Prostate gland (tissue), 2 donors: ENCODE data around the gene ADAM8. TPM values are rescaled to one million over a fixed set of nuclear protein-coding genes. Genes with fewer than 3 reads are reported as not detected.
"Not testable (repeated sequence)": the region's sequence is repeated elsewhere in the genome, so short reads cannot be mapped to it uniquely, and the experiment has no call there.

Source experiments
- DNase-seq: peaks from one replicate; pipeline ENCODE4 v3.0.0-alpha.2; 2019; ENCODE audit warnings: low spot score
- H3K27ac ChIP-seq, 2 donors: fragments of 200-600 bp; sonication (generic); 2 replicates each; pipeline ENCODE4 v1.5.1; 2017 to 2019
- H3K27me3 ChIP-seq: fragments of 200-600 bp; sonication (generic); replicated peaks from 2 replicates; pipeline ENCODE4 v1.5.1; 2019; ENCODE audit not compliant: insufficient read depth
- H3K36me3 ChIP-seq, 2 donors: fragments of 200-600 bp; sonication (generic); 1 replicate in 1 of 2; 2 replicates in 1 of 2; pipeline versions ENCODE4 v1.5.1 to v1.8.1; 2017 to 2019
- H3K4me1 ChIP-seq: fragments of 200-600 bp; sonication (generic); replicated peaks from 2 replicates; pipeline ENCODE4 v1.5.1; 2019
- H3K4me3 ChIP-seq, 2 donors: fragments of 200-600 bp; sonication (generic); 2 replicates each; pipeline ENCODE4 v1.5.1; 2017 to 2019
- H3K9me3 ChIP-seq: fragments of 200-600 bp; sonication (generic); 2 replicates; pipeline ENCODE4 v1.5.1; 2017
- POLR2A ChIP-seq: fragments of 450-650 bp; IDR thresholded peaks from one replicate; pipeline ENCODE4 v1.6.1; 2016; ENCODE audit warnings: antibody characterized with exemption, mild to moderate bottlenecking
- POLR2AphosphoS5 ChIP-seq: sonication (generic); formaldehyde crosslinking; IDR thresholded peaks from one replicate; pipeline ENCODE4 v1.6.1; 2017; ENCODE audit warnings: antibody characterized with exemption
- WGBS: methylation state at CpG from one replicate; pipeline ENCODE4 v1.1.5; 2018; 5-methylcytosine and 5-hydroxymethylcytosine counted together
- intact Hi-C: fragments of 100-400 bp; cut with DNase I; formaldehyde crosslinking; loops from one replicate; pipeline ENCODE4 v1.14.2; 2022
- total RNA-seq, 2 donors: library from RNA; depleted of rRNA; stranded (reverse); fragments of >200 nt; gene quantifications; one replicate each; pipeline ENCODE4 v1.1.0, GENCODE V29; 2016
- TF ChIP-seq, protein P1 (sequence below), 4 experiments: fragments of 200-600 bp in 2 of 4; fragments of 450-650 bp in 2 of 4; sonication (generic) in 2 of 4; IDR thresholded peaks; 1 replicate in 3 of 4; 2 replicates in 1 of 4; pipeline ENCODE4 v1.5.1; 2016 to 2019; ENCODE audit warnings: antibody characterized with exemption in 4 of 4, mild to moderate bottlenecking in 2 of 4, moderate library complexity in 2 of 4

Gene ADAM8
- total RNA-seq, 2 donors from 2014 or later, result 7.2 to 7.4 TPM

DNA sequence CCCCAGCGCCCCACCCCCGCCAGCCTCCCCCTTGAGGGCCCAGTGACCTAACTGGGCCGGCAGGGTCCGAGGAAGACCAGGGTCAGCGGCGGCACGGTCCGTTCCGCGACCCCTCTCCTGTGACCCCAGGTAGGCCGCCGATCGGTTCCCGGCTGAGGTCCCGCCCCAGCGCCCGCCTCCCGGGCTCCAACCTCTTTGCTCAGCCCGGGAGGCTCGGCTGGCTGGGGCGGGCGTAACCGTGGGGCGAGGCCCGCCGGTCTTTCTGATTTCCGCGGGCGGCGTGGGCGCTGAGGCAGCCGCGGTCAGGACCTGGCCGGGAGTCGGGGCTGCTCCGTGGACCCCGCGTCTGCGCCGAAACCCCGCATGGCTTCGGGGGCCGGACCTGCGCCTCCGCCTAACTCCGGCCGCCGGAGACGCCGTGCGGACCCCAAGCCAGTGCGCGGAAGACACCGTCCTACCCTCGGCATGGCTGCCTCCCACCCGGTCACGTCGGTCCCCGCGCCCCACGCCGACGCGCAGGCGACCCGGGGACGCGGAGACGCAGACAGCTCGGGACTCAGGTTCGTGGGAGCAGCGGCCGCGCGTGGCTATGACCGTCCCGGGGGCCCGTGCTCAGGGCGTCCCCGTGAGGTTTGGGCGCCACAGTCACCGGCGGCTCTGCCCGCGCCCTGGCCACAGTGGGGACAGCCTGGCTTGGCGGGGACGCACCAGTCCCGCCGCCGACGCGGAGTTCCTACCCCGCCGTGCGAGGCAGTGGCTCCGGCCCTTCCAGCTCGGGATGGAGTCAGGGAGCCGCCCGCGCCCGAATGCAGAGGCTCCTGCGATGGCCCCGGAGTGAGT is 40.0 kb downstream of the ADAM8 start:
- WGBS, result 0% methylated on average over 20 of the region's 103 CpGs
- H3K9me3 ChIP-seq, result no peaks in the 10 kb centered on the region
- peaks cover 10% of the 10 kb centered on the region for H3K4me1 ChIP-seq
- intact Hi-C loops, result no loop called here
- H3K27me3 ChIP-seq, result peaks cover 53% of the 10 kb centered on the region
- no peak for DNase-seq
- no peak for TF ChIP-seq POLR2A
- no peak for TF ChIP-seq POLR2AphosphoS5
- TF ChIP-seq, protein P1, sequence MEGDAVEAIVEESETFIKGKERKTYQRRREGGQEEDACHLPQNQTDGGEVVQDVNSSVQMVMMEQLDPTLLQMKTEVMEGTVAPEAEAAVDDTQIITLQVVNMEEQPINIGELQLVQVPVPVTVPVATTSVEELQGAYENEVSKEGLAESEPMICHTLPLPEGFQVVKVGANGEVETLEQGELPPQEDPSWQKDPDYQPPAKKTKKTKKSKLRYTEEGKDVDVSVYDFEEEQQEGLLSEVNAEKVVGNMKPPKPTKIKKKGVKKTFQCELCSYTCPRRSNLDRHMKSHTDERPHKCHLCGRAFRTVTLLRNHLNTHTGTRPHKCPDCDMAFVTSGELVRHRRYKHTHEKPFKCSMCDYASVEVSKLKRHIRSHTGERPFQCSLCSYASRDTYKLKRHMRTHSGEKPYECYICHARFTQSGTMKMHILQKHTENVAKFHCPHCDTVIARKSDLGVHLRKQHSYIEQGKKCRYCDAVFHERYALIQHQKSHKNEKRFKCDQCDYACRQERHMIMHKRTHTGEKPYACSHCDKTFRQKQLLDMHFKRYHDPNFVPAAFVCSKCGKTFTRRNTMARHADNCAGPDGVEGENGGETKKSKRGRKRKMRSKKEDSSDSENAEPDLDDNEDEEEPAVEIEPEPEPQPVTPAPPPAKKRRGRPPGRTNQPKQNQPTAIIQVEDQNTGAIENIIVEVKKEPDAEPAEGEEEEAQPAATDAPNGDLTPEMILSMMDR (IDR thresholded peaks at IDR 0.05), result no peak
- peak overlapping the region in 1 of 2 donors; percentile 27 for H3K4me3 ChIP-seq
- H3K36me3 ChIP-seq, result no peaks in the 10 kb centered on the region
- H3K27ac ChIP-seq, result no peak overlapping the region

DNA sequence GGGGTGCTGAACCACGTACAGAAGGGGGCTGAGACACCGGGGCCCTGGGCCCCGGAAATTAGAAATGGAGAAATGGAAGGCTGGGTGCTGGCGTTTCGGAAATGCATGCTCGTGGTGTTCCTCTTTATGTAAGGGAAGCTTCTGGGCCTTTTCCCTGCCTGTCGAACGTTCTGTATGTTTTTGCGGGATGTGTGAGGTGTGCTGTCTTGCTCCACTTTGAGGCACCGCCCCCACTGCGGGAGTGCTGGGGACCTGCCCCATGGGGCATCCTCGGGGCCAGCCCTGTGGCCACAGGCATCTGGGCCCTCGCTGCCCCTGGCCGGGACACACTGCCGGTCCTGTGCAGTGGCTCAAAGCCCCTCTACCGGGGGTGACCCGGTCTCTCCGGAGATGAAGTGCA is 40.7 kb downstream of the ADAM8 start:
- WGBS, result 8% methylated on average over 12 of the region's 18 CpGs
- TF ChIP-seq, protein P1 (IDR thresholded peaks at IDR 0.05), result no peak
- no peaks in the 10 kb centered on the region for H3K9me3 ChIP-seq

DNA sequence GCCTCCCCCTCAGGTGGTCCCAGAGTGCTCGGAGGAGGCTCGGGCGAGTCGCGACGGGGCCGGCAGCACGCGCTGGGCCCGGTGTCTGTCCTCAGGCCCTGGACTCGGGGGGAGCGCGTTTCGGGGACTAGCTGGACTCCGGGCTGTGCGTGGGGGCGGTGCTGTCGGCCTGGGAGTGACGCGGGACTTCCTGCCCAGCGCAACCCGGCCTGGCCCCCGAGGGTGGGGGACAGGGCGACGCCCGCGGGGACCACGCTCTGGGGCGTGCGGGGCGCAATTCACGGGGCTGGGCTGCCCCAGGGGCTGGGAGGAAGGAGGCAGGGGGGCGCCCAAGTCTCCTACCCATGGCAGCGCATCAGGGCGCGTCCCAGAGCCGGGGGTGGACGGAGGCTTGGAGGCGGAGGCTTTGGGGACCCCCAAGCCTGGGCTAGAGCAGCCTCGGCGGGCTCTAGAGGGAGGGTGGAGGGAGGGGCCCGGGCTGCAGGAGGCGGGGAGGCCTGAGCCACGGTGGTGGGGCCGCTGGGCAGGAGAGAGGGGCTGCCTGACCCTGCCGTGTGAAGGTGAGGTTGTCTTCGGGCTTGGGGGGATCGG is 41.3 kb downstream of the ADAM8 start:
- H3K27ac ChIP-seq, result no peak overlapping the region
- 4% methylated on average over 28 of the region's 48 CpGs for WGBS

More for the DNA sequence above, 40.7 kb downstream of the ADAM8 start:
- H3K27ac ChIP-seq, result no peak overlapping the region
- no peaks in the 10 kb centered on the region for H3K36me3 ChIP-seq
- H3K4me3 ChIP-seq, result peak overlapping the region in 1 of 2 donors; percentile 27
- H3K27me3 ChIP-seq, result peaks cover 58% of the 10 kb centered on the region
- intact Hi-C loops, result no loop called here
- peaks cover 10% of the 10 kb centered on the region for H3K4me1 ChIP-seq
- DNase-seq, result no peak

DNA sequence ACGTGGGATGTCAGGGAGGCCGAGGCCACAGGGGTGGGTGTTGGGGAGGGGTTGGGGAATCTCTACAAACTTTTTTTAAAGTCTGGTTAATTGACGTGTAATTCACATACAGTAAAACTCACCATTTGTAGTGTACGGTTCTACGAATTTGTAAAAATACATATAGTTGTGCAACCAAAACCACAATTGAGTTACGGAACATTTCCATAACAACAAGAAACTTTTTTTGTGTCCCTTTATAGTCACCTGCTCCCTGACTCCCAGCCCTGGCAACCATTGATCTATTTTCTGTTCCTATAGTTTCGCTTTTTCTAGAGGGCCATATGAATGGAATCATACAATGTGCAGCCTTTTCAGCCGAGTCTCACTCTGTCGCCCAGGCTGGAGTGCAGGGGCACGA is 41.9 kb downstream of the ADAM8 start:
- H3K36me3 ChIP-seq, H3K4me3 ChIP-seq, H3K9me3 ChIP-seq, H3K27ac ChIP-seq, DNase-seq, intact Hi-C loops: not testable (repeated sequence)
- WGBS, result 66% methylated on average over 8 of the region's 10 CpGs
- Histone ChIP-seq H3K27me3 (peaks cover 62% of the 10 kb centered on the region), H3K4me1 (peaks cover 10% of the 10 kb centered on the region)

More for the DNA sequence above, 41.3 kb downstream of the ADAM8 start:
- peaks cover 10% of the 10 kb centered on the region for H3K4me1 ChIP-seq
- H3K27me3 ChIP-seq, result peaks cover 60% of the 10 kb centered on the region
- H3K36me3 ChIP-seq, result no peaks in the 10 kb centered on the region
- intact Hi-C loops, result no loop called here
- H3K4me3 ChIP-seq, result no peak overlapping the region
- no peak for DNase-seq
- TF ChIP-seq, protein P1 (IDR thresholded peaks at IDR 0.05), result no peak
- no peak for TF ChIP-seq POLR2AphosphoS5
- no peak for TF ChIP-seq POLR2A
- no peaks in the 10 kb centered on the region for H3K9me3 ChIP-seq

DNA sequence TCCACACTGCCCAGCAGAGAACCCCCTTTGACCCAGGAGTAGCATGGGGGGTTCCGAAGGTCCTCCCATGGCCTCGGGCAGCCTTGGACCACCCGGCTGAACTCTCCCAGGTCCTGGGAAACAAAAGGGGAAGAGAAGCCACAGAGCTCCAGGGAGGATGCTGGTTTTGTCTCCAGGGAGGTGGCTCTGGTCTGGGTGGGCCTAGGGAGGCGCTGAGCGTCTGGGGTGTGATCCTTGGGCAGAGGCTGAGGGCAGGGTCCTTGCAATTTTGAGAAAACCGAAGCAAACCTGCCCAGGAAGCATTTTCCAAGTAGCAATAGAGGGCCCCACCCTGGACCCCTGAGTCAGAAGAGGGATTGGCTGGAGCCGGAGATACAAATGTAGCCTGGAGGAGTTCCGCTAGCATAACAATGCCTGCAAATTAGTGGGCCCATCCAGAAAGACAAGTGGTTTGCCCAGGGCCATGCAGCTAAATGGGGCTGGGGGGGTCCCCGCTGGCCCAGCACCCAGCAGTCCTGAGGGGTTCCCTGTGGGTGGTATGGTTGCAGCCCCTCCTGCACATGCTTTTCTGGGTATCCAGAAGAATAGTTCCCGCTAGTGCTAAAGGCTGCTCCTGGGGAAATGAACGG is 44.6 kb downstream of the ADAM8 start:
- intact Hi-C loops, result no loop called here
- H3K27me3 ChIP-seq, result peaks cover 42% of the 10 kb centered on the region
- H3K27ac ChIP-seq, result no peak overlapping the region
- no peaks in the 10 kb centered on the region for H3K9me3 ChIP-seq
- DNase-seq, result no peak
- H3K4me3 ChIP-seq, result no peak overlapping the region
- 58% methylated on average over 11 of the region's 11 CpGs for WGBS
- no peaks in the 10 kb centered on the region for H3K36me3 ChIP-seq
- TF ChIP-seq POLR2AphosphoS5, result no peak
- TF ChIP-seq, protein P1 (IDR thresholded peaks at IDR 0.05), result no peak
- TF ChIP-seq POLR2A, result no peak
- peaks cover 9% of the 10 kb centered on the region for H3K4me1 ChIP-seq
